H9 (cell line): ENCODE results near the gene PBX1. TPM values are rescaled to one million over a fixed set of nuclear protein-coding genes. Genes with fewer than 3 reads are reported as not detected.
A peak's percentile ranks its signal among the peaks of the same experiment; 100 is the strongest.

Experiments
- DNase-seq: peaks from one replicate; pipeline ENCODE4 v3.0.0-alpha.2; 2017
- H2AFZ ChIP-seq: one replicate; pipeline ENCODE4 v1.6.1; 2013; ENCODE audit warnings: mild to moderate bottlenecking, low read length, control low read depth, moderate library complexity
- H2AK5ac ChIP-seq: 2 replicates; pipeline ENCODE4 v1.6.1; 2013; ENCODE audit warnings: low read length, control low read depth, mixed read lengths; ENCODE audit not compliant: insufficient read length
- H2BK120ac ChIP-seq: one replicate; pipeline ENCODE4 v1.6.1; 2013; ENCODE audit warnings: low read depth, mild to moderate bottlenecking, low read length, control low read depth, inconsistent platforms; ENCODE audit not compliant: poor library complexity, severe bottlenecking
- H2BK12ac ChIP-seq: 2 replicates; pipeline ENCODE4 v1.6.1; 2013; ENCODE audit warnings: low read length, control low read depth, mixed read lengths, low read depth; ENCODE audit not compliant: insufficient read length
- H2BK15ac ChIP-seq: 2 replicates; pipeline ENCODE4 v1.6.1; 2013; ENCODE audit warnings: low read depth, low read length, control low read depth
- H2BK20ac ChIP-seq: one replicate; pipeline ENCODE4 v1.6.1; 2013; ENCODE audit warnings: low read depth, mild to moderate bottlenecking, low read length, control low read depth, inconsistent platforms; ENCODE audit not compliant: poor library complexity, severe bottlenecking
- H2BK5ac ChIP-seq: 2 replicates; pipeline ENCODE4 v1.6.1; 2013; ENCODE audit warnings: low read length, control low read depth, mixed read lengths; ENCODE audit not compliant: insufficient read length
- H3K14ac ChIP-seq: 2 replicates; pipeline ENCODE4 v1.6.1; 2013; ENCODE audit warnings: low read length, control low read depth; ENCODE audit not compliant: insufficient read depth
- H3K18ac ChIP-seq: 2 replicates; pipeline ENCODE4 v1.6.1; 2013; ENCODE audit warnings: low read depth, mild to moderate bottlenecking, mixed read lengths, low read length, control low read depth; ENCODE audit not compliant: insufficient read length
- H3K23ac ChIP-seq: 2 replicates; pipeline ENCODE4 v1.6.1; 2013; ENCODE audit warnings: low read length, control low read depth, mixed read lengths, low read depth; ENCODE audit not compliant: insufficient read length
- H3K23me2 ChIP-seq: 2 replicates; pipeline ENCODE4 v1.6.1; 2013; ENCODE audit warnings: low read depth, mild to moderate bottlenecking, mixed read lengths, low read length, control low read depth; ENCODE audit not compliant: insufficient read length, poor library complexity, severe bottlenecking
- H3K27ac ChIP-seq: 2 replicates; pipeline ENCODE4 v1.5.1; 2013; ENCODE audit warnings: low read length, control low read depth, mixed read lengths, low read depth; ENCODE audit not compliant: insufficient read length
- H3K27me3 ChIP-seq: 2 replicates; pipeline ENCODE4 v1.6.1; 2013; ENCODE audit warnings: low read length, control low read depth, inconsistent platforms; ENCODE audit not compliant: insufficient read depth
- H3K4ac ChIP-seq: 2 replicates; pipeline ENCODE4 v1.6.1; 2013; ENCODE audit warnings: low read depth, mild to moderate bottlenecking, control low read depth, inconsistent platforms, low read length, moderate library complexity
- H3K4me1 ChIP-seq: 2 replicates; pipeline ENCODE4 v1.6.1; 2013; ENCODE audit warnings: low read length, control low read depth, inconsistent platforms; ENCODE audit not compliant: insufficient read depth
- H3K4me2 ChIP-seq: 2 replicates; pipeline ENCODE4 v1.6.1; 2013; ENCODE audit warnings: low read length, control low read depth, mixed read lengths; ENCODE audit not compliant: insufficient read length, insufficient read depth
- H3K56ac ChIP-seq: 2 replicates; pipeline ENCODE4 v1.6.1; 2013; ENCODE audit warnings: low read depth, mild to moderate bottlenecking, mixed read lengths, low read length, control low read depth; ENCODE audit not compliant: insufficient read length
- H3K79me1 ChIP-seq: 2 replicates; pipeline ENCODE4 v1.6.1; 2013; ENCODE audit warnings: low read depth, mild to moderate bottlenecking, moderate library complexity, low read length, control low read depth, inconsistent platforms; ENCODE audit not compliant: insufficient read depth, poor library complexity, severe bottlenecking
- H3K79me2 ChIP-seq: 2 replicates; pipeline ENCODE4 v1.6.1; 2013; ENCODE audit warnings: low read length, control low read depth, inconsistent platforms; ENCODE audit not compliant: insufficient read depth
- H3K9ac ChIP-seq: 2 replicates; pipeline ENCODE4 v1.6.1; 2013; ENCODE audit warnings: low read length, control low read depth, mixed read lengths; ENCODE audit not compliant: insufficient read length; ENCODE audit errors: extremely low read depth
- H3K9me3 ChIP-seq: one replicate; pipeline ENCODE4 v1.6.1; 2013; ENCODE audit warnings: low read depth, low read length, inconsistent platforms; ENCODE audit not compliant: control insufficient read depth
- H3T11ph ChIP-seq: one replicate; pipeline ENCODE4 v1.6.1; 2013; ENCODE audit warnings: mild to moderate bottlenecking, low read length, control low read depth, inconsistent platforms
- H4K20me1 ChIP-seq: one replicate; pipeline ENCODE4 v1.6.1; 2013; ENCODE audit not compliant: control insufficient read depth, insufficient read length, insufficient read depth
- H4K5ac ChIP-seq: 2 replicates; pipeline ENCODE4 v1.6.1; 2013; ENCODE audit warnings: low read depth, mild to moderate bottlenecking, mixed read lengths, low read length, control low read depth; ENCODE audit not compliant: insufficient read length
- H4K8ac ChIP-seq: replicated peaks from 2 replicates; pipeline ENCODE4 v1.6.1; 2013; ENCODE audit warnings: low read length, control low read depth, mixed read lengths, low read depth; ENCODE audit not compliant: insufficient read length
- H4K91ac ChIP-seq: 2 replicates; pipeline ENCODE4 v1.6.1; 2013; ENCODE audit warnings: low read depth, mild to moderate bottlenecking, moderate library complexity, mixed read lengths, low read length, control low read depth; ENCODE audit not compliant: insufficient read length
- H3K27ac Mint-ChIP-seq, 3 experiments: 2 replicates in 2 of 3; 3 replicates in 1 of 3; pipeline ENCODE4 v1.8.0; 2020 to 2021; ENCODE audit warnings: mixed read lengths in 3 of 3, mild to moderate bottlenecking in 1 of 3, moderate library complexity in 1 of 3
- H3K27me3 Mint-ChIP-seq: 2 replicates; pipeline ENCODE4 v1.8.0; 2021; ENCODE audit warnings: low read depth, mild to moderate bottlenecking, moderate library complexity, mixed read lengths
- H3K36me3 Mint-ChIP-seq, 3 experiments: 2 replicates in 2 of 3; 3 replicates in 1 of 3; pipeline ENCODE4 v1.8.0; 2020 to 2021; ENCODE audit warnings: low read depth in 3 of 3, mixed read lengths in 3 of 3; ENCODE audit not compliant: insufficient read depth in 1 of 3
- H3K4me1 Mint-ChIP-seq, 2 experiments: 2 replicates each; pipeline ENCODE4 v1.8.0; 2020; ENCODE audit warnings: mixed read lengths in 2 of 2
- H3K4me3 Mint-ChIP-seq, 2 experiments: 2 replicates in 1 of 2; 3 replicates in 1 of 2; pipeline ENCODE4 v1.8.0; 2020 to 2021; ENCODE audit warnings: mild to moderate bottlenecking in 2 of 2, mixed read lengths in 2 of 2, moderate library complexity in 1 of 2
- H3K9me3 Mint-ChIP-seq, 2 experiments: 2 replicates in 1 of 2; 3 replicates in 1 of 2; pipeline ENCODE4 v1.8.0; 2020; ENCODE audit warnings: mild to moderate bottlenecking in 2 of 2, mixed read lengths in 2 of 2, moderate library complexity in 1 of 2
- CTCF ChIP-seq: fragments of 200-600 bp; sonication (generic); conservative IDR thresholded peaks from 3 replicates; pipeline ENCODE4 v1.8.0; 2021; ENCODE audit warnings: antibody characterized with exemption, mild to moderate bottlenecking
- WGBS: extraction: QIAGEN DNeasy Blood & Tissue Kit; methylation state at CpG from one replicate; pipeline ENCODE4 v1.1.7; 2013; ENCODE audit warnings: missing lambda C conversion rate, low lambda C conversion rate, mixed read lengths; ENCODE audit not compliant: insufficient read length; ENCODE audit errors: extremely low coverage; 5-methylcytosine and 5-hydroxymethylcytosine counted together
- total RNA-seq: library from RNA; stranded (reverse); gene quantifications from 2 replicates; pipeline ENCODE4 v1.2.1, GENCODE V29; 2021

PBX1 gene
- total RNA-seq, 1 experiment from 2014 or later: 142 TPM

- H3K4ac ChIP-seq: no peak overlapping the region
- no peak overlapping the region for H2BK12ac ChIP-seq
- no CpG with 5 or more reads among the region's 3 CpGs for WGBS
- no peak overlapping the region for H3K18ac ChIP-seq
- H4K91ac ChIP-seq: no peak overlapping the region
- no peak overlapping the region for H2BK5ac ChIP-seq
- H3K27me3 Mint-ChIP-seq: no peaks in the 10 kb centered on the region
- no peak overlapping the region for H2AK5ac ChIP-seq
- H3K4me1 ChIP-seq: no peaks in the 10 kb centered on the region
- no peaks in the 10 kb centered on the region for H4K20me1 ChIP-seq
- H3K9ac ChIP-seq: no peak overlapping the region
- H3K23me2 ChIP-seq: no peaks in the 10 kb centered on the region
- H3K4me3 Mint-ChIP-seq: no peak overlapping the region
- peak overlapping the region in 1 of 3 experiments; percentile 40; a peak in 1 of 7 replicates for H3K27ac Mint-ChIP-seq
- H3K4me1 Mint-ChIP-seq: peaks cover 47 to 50% of the 10 kb centered on the region in 2 experiments
- peaks cover 3% of the 10 kb centered on the region; the same call in 1 of the 2 replicates for H3K79me2 ChIP-seq
- no peaks in the 10 kb centered on the region; a peak in 1 of 7 replicates for H3K36me3 Mint-ChIP-seq
- no peaks in the 10 kb centered on the region for H3K9me3 ChIP-seq
- no peak overlapping the region for H3K14ac ChIP-seq
- H4K5ac ChIP-seq: no peak overlapping the region
- no peak overlapping the region for H2BK15ac ChIP-seq
- H2BK120ac ChIP-seq: no peak overlapping the region
- no peak overlapping the region for H3K23ac ChIP-seq
- no peak overlapping the region for H3K27ac ChIP-seq
- TF ChIP-seq CTCF: no peak
- H2BK20ac ChIP-seq: no peak overlapping the region
- H3T11ph ChIP-seq: no peak overlapping the region
- H2AFZ ChIP-seq: no peak overlapping the region
- H3K56ac ChIP-seq: no peak overlapping the region
- no peak overlapping the region for H3K4me2 ChIP-seq
- H3K9me3 Mint-ChIP-seq: no peaks in the 10 kb centered on the region
- DNase-seq: no peak
- H4K8ac ChIP-seq: no peak overlapping the region
- H3K27me3 ChIP-seq: no peaks in the 10 kb centered on the region
- H3K79me1 ChIP-seq: peaks cover 4% of the 10 kb centered on the region
Measured at GRCh38 chr1:164733070-164733469, 174.1 kb downstream of the PBX1 start.
